ENCODE data around the gene SEPTIN3. TPM values are rescaled to one million over a fixed set of nuclear protein-coding genes. Genes with fewer than 3 reads are reported as not detected.

SEPTIN3 gene
- total RNA-seq, 1 experiment from 2014 or later: 3.9 TPM

DNA sequence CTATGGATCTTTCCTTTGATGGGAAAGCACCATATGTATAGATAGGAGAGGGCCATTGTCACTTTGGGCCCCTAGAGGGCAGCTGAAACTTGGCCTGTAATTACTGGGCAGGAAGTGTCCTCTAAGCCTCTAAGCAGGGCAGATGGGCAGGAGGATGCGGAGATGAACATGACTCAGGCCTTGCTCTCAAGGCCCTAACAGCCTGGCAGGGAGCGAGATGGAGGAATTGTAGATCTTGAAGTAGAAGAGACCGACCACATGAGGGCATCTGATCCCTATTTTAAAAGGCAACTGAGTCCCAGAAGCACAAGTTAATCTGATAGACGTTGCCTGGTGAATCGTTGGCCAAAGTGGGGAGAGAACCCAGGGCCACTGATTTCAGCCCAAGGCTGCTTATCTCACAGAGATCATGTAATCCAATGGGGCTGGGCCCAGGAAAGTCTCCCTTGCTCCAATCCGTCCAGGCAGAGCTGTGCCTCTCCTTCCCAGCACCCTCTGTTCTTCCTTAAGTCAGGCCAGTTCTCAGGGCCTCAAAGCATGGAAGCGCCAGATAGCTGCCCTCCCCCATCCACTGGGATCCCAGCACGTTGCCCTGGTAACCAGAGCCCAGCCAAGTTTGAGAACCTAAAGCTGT, 2.5 kb upstream of the SEPTIN3 start:
- H3K36me3 ChIP-seq (ENCODE audit: control insufficient read depth, insufficient read depth, low read length): no peaks in the 10 kb centered on the region
- no peak overlapping the region for H3K27ac ChIP-seq (ENCODE audit: low read length)
- POLR2A ChIA-PET: no interaction called here
- no peak overlapping the region for H3K4me3 ChIP-seq (ENCODE audit: low read depth in 2 of 2, low read length in 2 of 2)
- CTCF ChIA-PET: no interaction called here
- no peaks in the 10 kb centered on the region for H3K27me3 ChIP-seq (ENCODE audit: control insufficient read depth, insufficient read depth, low read length)
- BruUV-seq (replicated peaks): no TSS peak
- DNase-seq (ENCODE audit: low read depth, low spot score) (peak; percentile 48), ATAC-seq (peak; percentile 83)
- no peak for TF ChIP-seq REST (IDR thresholded peaks at IDR 0.05; ENCODE audit: insufficient read depth in 1 of 2, low read depth in 2 of 2, low read length in 1 of 2)
- no peak for TF ChIP-seq TCF7L2 (IDR thresholded peaks at IDR 0.05; ENCODE audit: low read depth, low read length)
- no peak for TF ChIP-seq SIN3A (IDR thresholded peaks at IDR 0.05; ENCODE audit: borderline replicate concordance, insufficient read depth, low read depth, low read length)
- TF ChIP-seq POLR2AphosphoS5 (IDR thresholded peaks at IDR 0.05; ENCODE audit: low read depth, low read length): no peak
- TF ChIP-seq CTCF (IDR thresholded peaks at IDR 0.05): no peak; the same call in 1 of the 2 replicates
- H3K4me1 ChIP-seq (ENCODE audit: control insufficient read depth, insufficient read depth, low read length): no peaks in the 10 kb centered on the region
- in situ Hi-C loops (cut with HindIII; ENCODE audit: low pct_unique_long_range_greater_than_20kb, low sequenced_read_pairs) (no loop called here), intact Hi-C loops (cut with micrococcal nuclease; ENCODE audit: unreplicated experiment) (loop anchor here (5.0 to 10.0 kb wide), 2 partner anchors 106 to 148 kb away; partner anchors contain the start of genes NAGA and PHETA2)
- H3K9me3 ChIP-seq (ENCODE audit: control insufficient read depth, insufficient read depth, low read depth, low read length): no peaks in the 10 kb centered on the region

GRCh38 chr22:41968601-41969000, 642 bp upstream of the SEPTIN3 start:
- ChIA-PET CTCF (interaction anchor here (0.6 kb wide), 1 partner anchor 106 kb away, joined by 3 read pairs; no protein-coding TSS in a partner anchor), POLR2A (no interaction called here)

More at GRCh38 chr22:41968601-41969000, 642 bp upstream of the SEPTIN3 start:
- in situ Hi-C loops (cut with HindIII; ENCODE audit: low pct_unique_long_range_greater_than_20kb, low sequenced_read_pairs) (no loop called here), intact Hi-C loops (cut with micrococcal nuclease; ENCODE audit: unreplicated experiment) (loop anchor here (5.0 to 10.0 kb wide), 2 partner anchors 104 to 146 kb away; partner anchors contain the start of genes NAGA and PHETA2)
- Histone ChIP-seq H3K36me3 (ENCODE audit: control insufficient read depth, insufficient read depth, low read length) (no peaks in the 10 kb centered on the region), H3K9me3 (ENCODE audit: control insufficient read depth, insufficient read depth, low read depth, low read length) (no peaks in the 10 kb centered on the region), H3K4me1 (ENCODE audit: control insufficient read depth, insufficient read depth, low read length) (no peaks in the 10 kb centered on the region), H3K4me3 (ENCODE audit: low read depth in 2 of 2, low read length in 2 of 2) (no peak overlapping the region), H3K27me3 (ENCODE audit: control insufficient read depth, insufficient read depth, low read length) (no peaks in the 10 kb centered on the region), H3K27ac (ENCODE audit: low read length) (no peak overlapping the region)
- ATAC-seq: no peak
- no TSS peak for BruUV-seq (replicated peaks)
- no peak for DNase-seq (ENCODE audit: low read depth, low spot score)
- TF ChIP-seq SIN3A (IDR thresholded peaks at IDR 0.05; ENCODE audit: borderline replicate concordance, insufficient read depth, low read depth, low read length): no peak
- TF ChIP-seq CTCF (IDR thresholded peaks at IDR 0.05): no peak
- no peak for TF ChIP-seq TCF7L2 (IDR thresholded peaks at IDR 0.05; ENCODE audit: low read depth, low read length)
- no peak for TF ChIP-seq REST (IDR thresholded peaks at IDR 0.05; ENCODE audit: insufficient read depth in 1 of 2, low read depth in 2 of 2, low read length in 1 of 2)
- TF ChIP-seq POLR2AphosphoS5 (IDR thresholded peaks at IDR 0.05; ENCODE audit: low read depth, low read length): no peak
